GM04504 (cell line): ENCODE measurements around the gene GCC1.
"Not testable (repeated sequence)": the region's sequence is repeated elsewhere in the genome, so short reads cannot be mapped to it uniquely, and the experiment has no call there.

Experiments
- DNase-seq: peaks from one replicate; pipeline ENCODE4 v3.0.0-alpha.2; 2012; ENCODE audit warnings: low read depth

Gene GCC1

GRCh38 chr7:127589896-127590295, 4.5 kb upstream of the GCC1 start:
- peak; percentile 33 for DNase-seq

GRCh38 chr7:127588697-127589482, 3.5 kb upstream of the GCC1 start:
- DNase-seq = no peak

- peak; percentile 68 for DNase-seq
Observed at GRCh38 chr7:127588019-127588696, 2.8 kb upstream of the GCC1 start, which contains the start of gene ARF5. Gene ARF5, plus strand, starts transcription at chr7:127588411. Its CDS starts 88 bp downstream, at chr7:127588499.

GRCh38 chr7:127587663-127588018, 2.2 kb upstream of the GCC1 start:
- no peak for DNase-seq

GRCh38 chr7:127586346-127586745, 950 bp upstream of the GCC1 start:
- DNase-seq = no peak

GRCh38 chr7:127584648-127585043, 750 bp downstream of the GCC1 start:
- DNase-seq = no peak

GRCh38 chr7:127582361-127582760, 3.0 kb downstream of the GCC1 start:
- DNase-seq = no peak

- DNase-seq = no peak
Observed at GRCh38 chr7:127581716-127582115, 3.7 kb downstream of the GCC1 start.

- no peak for DNase-seq
Observed at GRCh38 chr7:127580612-127581011, 4.8 kb downstream of the GCC1 start.

- no peak for DNase-seq
Observed at GRCh38 chr7:127578711-127579275, 6.6 kb downstream of the GCC1 start.

- no peak for DNase-seq
Observed at GRCh38 chr7:127578036-127578684, 7.2 kb downstream of the GCC1 start.

- no peak for DNase-seq
Observed at GRCh38 chr7:127571741-127572505, 13.5 kb downstream of the GCC1 start.

- not testable (repeated sequence) for DNase-seq
Observed at GRCh38 chr7:127568034-127568433, 17.4 kb downstream of the GCC1 start.

GRCh38 chr7:127566242-127566641, 19.2 kb downstream of the GCC1 start:
- no peak for DNase-seq

- DNase-seq = no peak
Observed at GRCh38 chr7:127557803-127558202, 27.6 kb downstream of the GCC1 start.

GRCh38 chr7:127556404-127556803, 29.0 kb downstream of the GCC1 start:
- DNase-seq = no peak

GRCh38 chr7:127551941-127552340, 33.5 kb downstream of the GCC1 start:
- no peak for DNase-seq

GRCh38 chr7:127550247-127550646, 35.1 kb downstream of the GCC1 start:
- DNase-seq = no peak

GRCh38 chr7:127546313-127546712, 39.1 kb downstream of the GCC1 start:
- no peak for DNase-seq

GRCh38 chr7:127541548-127541947, 43.8 kb downstream of the GCC1 start:
- DNase-seq = no peak

GRCh38 chr7:127540461-127540860, 44.9 kb downstream of the GCC1 start:
- not testable (repeated sequence) for DNase-seq

- no peak for DNase-seq
Observed at GRCh38 chr7:127539116-127539515, 46.3 kb downstream of the GCC1 start.
